GM19239 (cell line): ENCODE results near the gene MAGI3.
"Not testable (repeated sequence)": the region's sequence is repeated elsewhere in the genome, so short reads cannot be mapped to it uniquely, and the experiment has no call there.

Experiments
- DNase-seq: peaks from one replicate; pipeline ENCODE4 v3.0.0; 2011; ENCODE audit warnings: low spot score; ENCODE audit not compliant: insufficient read length
- FAIRE-seq: peaks from 2 replicates; lab custom pipeline; 2011; peaks lifted over from hg19 to GRCh38; lab: Jason Lieb, UNC

The MAGI3 gene

GRCh38 chr1:113437554-113438341 lies 47.4 kb downstream of the MAGI3 start:
- DNase-seq (no peak), FAIRE-seq (no peak)

DNA sequence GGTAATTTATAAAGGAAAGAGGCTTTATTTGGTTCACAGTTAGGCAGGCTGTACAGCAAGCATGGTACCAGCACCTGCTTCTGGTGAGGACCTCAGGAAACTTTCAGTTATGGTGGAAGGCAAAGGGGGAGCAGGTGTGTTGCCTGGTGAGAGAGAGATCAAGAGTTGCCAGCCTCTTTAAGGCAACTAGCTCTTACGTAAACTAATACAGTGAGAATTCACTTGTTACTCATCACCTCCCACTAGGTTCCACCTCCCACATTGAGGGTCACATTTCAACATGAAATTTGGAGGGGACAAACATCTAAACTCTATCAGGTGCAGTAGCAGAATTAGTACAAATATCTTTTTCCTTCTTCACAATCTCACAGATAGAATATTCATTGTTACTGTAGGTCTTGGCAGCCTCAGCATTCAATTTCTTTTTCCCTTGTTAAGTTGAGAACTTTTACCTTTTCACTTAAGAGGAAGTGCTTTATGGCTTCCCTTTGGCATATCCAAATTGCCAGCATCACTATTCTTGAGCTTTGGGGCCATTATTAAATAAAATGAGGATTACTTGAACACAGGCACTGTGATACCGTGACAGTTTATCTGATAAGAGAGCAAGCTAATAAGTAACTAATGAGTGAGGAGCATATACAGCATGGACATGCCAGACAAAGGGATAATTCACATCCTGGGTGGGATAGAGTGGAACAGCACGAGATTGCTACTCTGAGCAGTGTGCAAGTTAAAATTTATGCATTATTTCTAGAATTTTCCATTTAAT lies 48.4 kb downstream of the MAGI3 start:
- no peak for FAIRE-seq

DNA sequence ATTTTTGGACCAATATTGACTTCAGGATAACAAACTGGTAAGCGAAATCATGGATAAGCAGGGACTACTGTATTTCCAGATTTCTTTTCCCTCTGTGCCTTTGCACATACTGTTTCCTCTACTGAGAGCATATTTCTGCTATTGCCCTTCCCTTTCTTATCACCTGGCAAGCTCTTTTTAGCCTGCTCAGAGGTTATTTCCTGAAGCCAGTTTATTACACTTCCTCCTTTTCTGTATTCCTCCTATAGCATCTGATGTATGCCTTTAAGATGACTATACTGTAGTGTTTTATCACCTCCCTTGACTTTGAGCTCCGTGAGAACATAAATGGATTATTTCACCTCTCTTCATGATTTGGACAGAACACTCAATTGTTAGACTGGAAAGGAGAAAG lies 49.0 kb downstream of the MAGI3 start:
- no peak for DNase-seq
- no peak for FAIRE-seq

More for the DNA sequence above, 48.4 kb downstream of the MAGI3 start:
- DNase-seq, result no peak

GRCh38 chr1:113442131-113442530 lies 51.8 kb downstream of the MAGI3 start:
- FAIRE-seq, result no peak
- no peak for DNase-seq

GRCh38 chr1:113444857-113445256 lies 54.5 kb downstream of the MAGI3 start:
- FAIRE-seq, result no peak

DNA sequence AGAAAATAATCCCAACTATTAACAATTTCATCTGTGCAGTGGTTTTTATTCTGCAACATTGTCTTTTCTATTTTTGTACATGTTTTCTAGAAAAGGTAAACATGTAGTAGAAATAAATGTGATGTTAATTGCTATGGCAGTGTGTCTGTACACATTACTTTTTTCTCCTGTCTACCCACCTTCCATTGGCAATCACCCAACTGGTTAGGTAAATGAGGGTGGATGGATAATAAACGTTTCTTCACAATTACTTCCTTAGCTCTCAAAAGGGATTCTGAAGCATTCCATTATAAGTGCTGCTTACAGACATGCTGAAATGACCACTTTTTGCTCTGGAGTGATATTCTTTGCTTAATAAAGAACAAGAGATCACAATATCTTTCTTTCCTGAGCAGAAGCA lies 61.4 kb downstream of the MAGI3 start:
- FAIRE-seq (no peak), DNase-seq (no peak)

More at GRCh38 chr1:113444857-113445256, 54.5 kb downstream of the MAGI3 start:
- no peak for DNase-seq

DNA sequence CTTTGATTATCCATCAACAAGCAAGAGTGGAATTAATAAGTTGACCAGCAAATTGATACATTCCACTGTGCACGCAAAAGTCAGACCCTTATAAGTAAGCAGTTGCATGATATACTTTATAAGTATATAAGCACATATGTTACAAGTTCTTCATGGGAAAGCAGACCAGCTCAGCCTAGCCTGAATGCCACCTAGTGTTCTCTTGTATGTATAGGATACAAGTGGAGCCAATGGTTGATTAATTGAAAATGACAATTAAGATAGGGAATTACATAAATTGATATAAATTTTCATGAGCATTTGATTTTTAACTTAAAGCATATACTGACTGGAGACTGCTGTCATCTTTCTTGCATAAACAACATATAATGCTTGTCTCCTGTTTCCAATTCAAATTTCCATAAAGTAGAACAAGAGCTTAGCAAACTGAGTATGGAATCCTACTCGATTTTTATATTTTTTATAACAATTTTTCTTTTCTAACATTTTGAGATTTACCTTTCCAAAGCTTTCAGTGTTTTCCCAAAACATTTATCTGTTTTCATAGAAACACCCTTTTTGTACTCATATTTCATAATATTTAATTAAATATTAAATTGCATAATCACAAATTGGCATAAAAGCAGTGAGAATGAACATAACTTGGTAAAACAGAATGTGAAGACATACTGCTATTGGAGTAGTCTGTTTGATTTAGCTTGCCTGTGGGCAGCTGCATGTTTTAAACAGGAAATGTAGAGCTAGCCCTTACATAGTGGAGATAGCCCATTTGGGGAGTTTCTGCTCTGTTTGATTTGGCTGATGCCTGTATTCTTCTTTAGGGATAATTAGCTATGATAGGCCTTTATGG lies 62.8 kb downstream of the MAGI3 start:
- FAIRE-seq, result no peak
- no peak for DNase-seq

DNA sequence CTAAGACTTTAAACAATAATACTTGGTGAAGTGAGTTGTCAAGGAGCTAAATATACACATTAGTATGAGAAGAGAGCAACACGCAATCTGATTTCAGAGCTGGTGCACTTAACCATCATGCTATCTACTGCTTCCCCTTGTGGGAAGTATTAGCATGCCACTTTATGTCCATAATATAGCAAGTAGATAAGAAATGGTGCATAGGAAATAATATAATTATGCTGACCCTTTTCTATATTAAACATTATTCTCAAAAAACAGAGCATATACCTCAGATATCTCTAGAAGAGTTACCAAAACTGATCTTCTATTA lies 63.4 kb downstream of the MAGI3 start:
- no peak for FAIRE-seq
- no peak for DNase-seq

DNA sequence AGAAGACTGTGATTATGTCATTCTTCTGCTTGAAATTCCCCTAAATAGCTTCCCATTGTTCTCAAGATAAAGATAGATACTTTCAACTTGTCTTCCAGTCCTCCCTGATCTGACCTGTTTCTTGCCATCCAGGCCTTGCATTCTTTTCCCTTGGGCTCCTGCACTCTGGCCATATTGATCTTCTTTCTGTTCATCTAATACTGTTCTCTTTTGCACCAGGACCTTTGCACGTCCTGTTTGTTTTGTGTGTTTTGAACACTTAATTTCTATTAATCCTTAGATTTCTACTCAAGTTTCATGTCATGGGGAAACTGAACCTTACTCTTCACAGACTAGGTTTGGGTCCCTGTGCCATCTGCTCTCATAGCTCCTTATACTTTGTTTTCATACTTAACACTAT lies 65.1 kb downstream of the MAGI3 start:
- no peak for DNase-seq
- no peak for FAIRE-seq

DNA sequence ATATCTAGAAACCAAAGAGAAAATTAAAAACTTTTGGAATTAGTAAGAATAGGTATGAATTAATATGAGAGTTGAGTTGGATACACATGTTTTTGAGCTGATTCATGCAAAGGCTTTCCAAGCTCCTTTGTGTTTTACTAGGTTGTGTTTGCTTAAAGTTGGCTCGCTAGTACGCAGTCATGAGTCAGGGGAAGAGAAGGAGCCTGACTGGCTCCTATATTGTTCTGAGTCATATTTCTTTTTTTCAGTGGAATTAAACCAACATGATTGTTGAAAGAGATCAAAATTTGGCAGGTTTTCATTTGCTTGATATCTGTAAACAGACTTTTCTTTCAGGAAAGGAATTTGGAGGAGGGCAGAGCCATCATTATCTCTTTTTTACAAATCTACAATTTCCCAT lies 66.7 kb downstream of the MAGI3 start:
- DNase-seq (no peak), FAIRE-seq (no peak)

GRCh38 chr1:113459279-113459678 lies 69.0 kb downstream of the MAGI3 start:
- FAIRE-seq (no peak), DNase-seq (no peak)

- DNase-seq (no peak), FAIRE-seq (no peak)
These were observed 77.7 kb downstream of the MAGI3 start for GRCh38 chr1:113467991-113468390.

GRCh38 chr1:113478427-113479195 lies 88.3 kb downstream of the MAGI3 start:
- not testable (repeated sequence) for DNase-seq, FAIRE-seq

DNA sequence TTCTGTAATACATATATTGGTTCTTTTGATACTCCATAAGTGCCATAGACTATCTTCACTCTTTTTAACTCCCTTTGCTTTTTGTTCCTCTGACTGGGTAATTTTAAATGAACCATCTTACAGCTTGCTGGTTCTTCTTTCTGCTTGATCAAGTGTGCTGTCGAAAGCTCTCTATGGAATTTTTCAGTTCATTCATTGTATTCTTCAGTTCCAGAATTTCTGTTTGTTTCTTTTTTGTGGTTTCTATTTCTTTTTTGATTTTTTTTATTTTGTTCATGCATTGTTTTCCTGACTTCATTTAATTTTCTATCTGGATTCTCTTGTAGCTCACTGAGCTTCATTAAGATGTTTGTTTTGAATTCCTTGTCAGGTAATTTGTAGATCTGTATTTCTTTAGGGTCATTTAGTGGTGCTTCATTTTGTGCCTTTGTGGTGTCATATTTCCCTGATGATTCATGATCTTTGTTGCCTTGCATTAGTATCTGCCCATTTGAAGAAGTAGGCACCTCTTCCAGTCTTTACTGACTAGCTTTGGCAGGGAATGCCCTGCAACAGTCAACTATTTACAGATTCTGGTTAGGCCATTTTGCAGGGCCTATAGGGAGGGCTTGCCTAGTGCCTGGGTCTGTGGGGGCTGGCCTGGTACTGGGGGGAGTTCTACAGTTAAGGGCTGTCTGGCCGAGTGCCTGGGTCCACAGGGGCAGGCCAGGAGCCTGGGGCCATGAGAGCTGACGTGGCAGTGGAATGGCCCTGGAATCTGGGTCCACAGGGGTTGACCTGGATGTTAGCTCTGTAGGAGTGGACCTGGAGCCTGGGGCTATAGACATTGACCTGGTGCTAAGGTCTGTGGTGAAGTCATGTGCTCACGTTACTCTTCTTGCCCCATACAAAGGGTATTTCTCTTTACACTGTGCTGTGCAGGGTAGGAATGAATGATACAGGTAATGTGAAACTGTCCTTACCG lies 89.7 kb downstream of the MAGI3 start:
- DNase-seq (no peak), FAIRE-seq (no peak)

DNA sequence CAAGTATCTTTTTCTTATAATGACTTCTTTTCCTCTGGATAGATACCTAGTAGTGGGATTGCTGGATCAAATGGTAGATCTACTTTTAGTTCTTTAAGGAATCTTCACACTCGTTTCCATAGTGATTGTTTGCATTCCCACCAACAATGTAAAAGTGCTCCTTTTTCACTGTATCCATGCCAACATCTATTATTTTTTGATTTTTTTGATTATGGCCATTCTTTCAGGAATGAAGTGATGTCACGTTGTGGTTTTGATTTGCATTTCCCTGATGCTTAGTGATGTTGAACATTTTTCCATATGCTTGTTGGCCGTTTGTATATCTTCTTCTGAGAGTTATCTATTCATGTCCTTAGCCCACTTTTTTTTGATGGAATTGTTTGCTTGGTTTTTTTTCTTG lies 94.8 kb downstream of the MAGI3 start:
- FAIRE-seq, DNase-seq: not testable (repeated sequence)

DNA sequence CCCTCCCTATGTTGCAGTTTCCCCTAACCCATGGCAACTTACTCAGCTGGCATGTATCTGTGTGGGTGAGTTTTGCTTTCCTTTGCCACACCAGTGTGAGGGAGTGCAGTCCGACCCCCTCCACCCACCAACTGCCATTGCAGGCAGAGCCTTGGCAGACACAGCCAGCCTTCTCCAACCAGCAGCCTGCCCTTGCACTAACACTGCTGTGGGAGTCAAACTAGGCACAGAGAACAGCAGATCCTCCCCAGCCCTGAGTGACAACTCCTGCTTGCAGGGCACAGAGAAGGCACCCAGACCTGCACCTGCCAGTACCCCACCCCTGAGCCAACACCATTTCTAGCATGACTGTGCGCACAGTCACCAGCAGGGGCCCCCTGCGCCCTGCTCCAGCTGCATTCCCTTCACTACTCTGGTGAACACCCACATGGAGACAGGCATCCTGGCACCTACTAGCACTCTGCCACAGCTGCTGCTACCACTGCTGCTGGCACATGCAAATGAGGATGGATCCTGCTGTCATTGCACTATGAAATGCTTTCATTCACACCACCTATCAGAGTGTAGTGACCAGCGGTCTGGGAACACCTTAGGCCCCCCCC lies 98.4 kb downstream of the MAGI3 start:
- no peak for FAIRE-seq

DNA sequence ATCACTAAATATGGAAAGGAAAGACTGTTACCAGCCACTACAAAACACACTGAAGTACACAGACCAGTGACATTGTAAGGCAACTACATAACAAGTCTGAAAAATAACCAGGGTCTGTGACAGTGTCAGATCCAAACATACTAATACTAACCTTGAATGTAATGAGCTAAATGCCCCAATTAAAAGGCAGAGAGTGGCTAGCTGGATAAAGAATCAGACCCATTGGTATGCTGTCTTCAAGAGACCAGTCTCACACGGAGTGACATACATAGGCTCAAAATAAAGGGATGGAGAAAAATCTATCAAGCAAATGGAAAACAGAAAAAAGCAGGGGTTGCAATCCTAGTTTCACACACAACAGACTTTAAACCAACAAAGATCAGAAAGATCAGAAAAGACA lies 100.1 kb downstream of the MAGI3 start:
- DNase-seq, result no peak
- FAIRE-seq, result no peak

More for the DNA sequence above, 98.4 kb downstream of the MAGI3 start:
- DNase-seq, result no peak

DNA sequence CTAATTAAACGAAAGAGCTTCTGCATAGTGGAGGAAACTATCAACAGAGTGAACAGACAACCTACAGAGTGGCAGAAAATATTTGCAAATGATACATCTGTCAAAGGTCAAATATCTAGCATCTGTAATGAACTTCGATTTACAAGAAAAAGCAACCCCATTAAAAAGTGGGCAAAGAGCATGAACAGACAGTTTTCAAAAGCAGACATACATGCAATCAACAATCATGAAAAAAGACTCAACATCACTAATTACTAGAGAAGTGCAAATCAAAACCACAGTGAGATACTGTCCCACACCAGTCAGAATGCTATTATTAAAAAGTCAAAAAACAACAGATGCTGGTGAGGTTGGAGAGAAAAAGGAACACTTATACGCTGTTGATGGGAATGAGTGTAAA lies 103.2 kb downstream of the MAGI3 start:
- DNase-seq (no peak), FAIRE-seq (no peak)

GRCh38 chr1:113505357-113505756 lies 115.0 kb downstream of the MAGI3 start:
- DNase-seq (no peak), FAIRE-seq (no peak)
